HFFc6 (cell line): ENCODE data around the gene PGAP6. TPM values are rescaled to one million over a fixed set of nuclear protein-coding genes. Genes with fewer than 3 reads are reported as not detected.

Experiments used
- DNase-seq: peaks from one replicate; pipeline ENCODE4 v3.0.0-alpha.2; 2018
- H3K27ac Mint-ChIP-seq: 2 replicates; pipeline ENCODE4 v1.8.0; 2020; ENCODE audit warnings: mild to moderate bottlenecking, mixed read lengths
- H3K27me3 Mint-ChIP-seq: 2 replicates; pipeline ENCODE4 v1.8.0; 2021; ENCODE audit warnings: mild to moderate bottlenecking, moderate library complexity, mixed read lengths; ENCODE audit not compliant: insufficient read depth
- H3K36me3 Mint-ChIP-seq: 2 replicates; pipeline ENCODE4 v1.8.0; 2021; ENCODE audit warnings: low read depth, mixed read lengths
- H3K4me1 Mint-ChIP-seq: 2 replicates; pipeline ENCODE4 v1.8.0; 2020; ENCODE audit warnings: low read depth, mixed read lengths
- H3K4me3 Mint-ChIP-seq: 2 replicates; pipeline ENCODE4 v1.8.0; 2020; ENCODE audit warnings: mild to moderate bottlenecking, moderate library complexity, mixed read lengths
- H3K9me3 Mint-ChIP-seq: 2 replicates; pipeline ENCODE4 v1.8.0; 2020; ENCODE audit warnings: mild to moderate bottlenecking, mixed read lengths
- CTCF ChIP-seq: fragments of 200-600 bp; sonication (generic); IDR thresholded peaks from 2 replicates; pipeline ENCODE4 v1.5.0; 2021; ENCODE audit warnings: antibody characterized with exemption, mild to moderate bottlenecking
- total RNA-seq, 6 experiments: library from RNA; stranded (reverse); fragmentation: NEBNext Ultra II Directional; extraction: Animal tissue kit (Norgen Biotek cat#: 25700); gene quantifications; 2 replicates in 1 of 6; 3 replicates in 5 of 6; pipeline ENCODE4 v1.2.3, GENCODE V29; 2021

PGAP6 gene
- total RNA-seq, 6 experiments from 2014 or later, result 50.6 to 69.7 (median 59.7) TPM

GRCh38 chr16:371515-372301 is 10.1 kb downstream of the PGAP6 start:
- TF ChIP-seq CTCF, result no peak
- no peak overlapping the region for H3K27ac Mint-ChIP-seq

GRCh38 chr16:370979-371514 is 10.7 kb downstream of the PGAP6 start:
- TF ChIP-seq CTCF, result no peak
- Mint-ChIP-seq H3K27ac (peak overlapping the region; percentile 57), H3K9me3 (no peaks in the 10 kb centered on the region), H3K27me3 (peaks cover 3% of the 10 kb centered on the region; the same call in 1 of the 2 replicates), H3K4me3 (peak overlapping the region; percentile 86), H3K36me3 (0 out of 2 replicates have a peak, but pooled peaks cover 7% of the 10 kb centered on the region), H3K4me1 (peaks cover 14% of the 10 kb centered on the region)
- no peak for DNase-seq

More at GRCh38 chr16:371515-372301, 10.1 kb downstream of the PGAP6 start:
- DNase-seq, result no peak
- Mint-ChIP-seq H3K4me3 (no peak overlapping the region), H3K36me3 (0 out of 2 replicates have a peak, but pooled peaks cover 6% of the 10 kb centered on the region), H3K27me3 (peaks cover 3% of the 10 kb centered on the region; the same call in 1 of the 2 replicates), H3K4me1 (peaks cover 14% of the 10 kb centered on the region), H3K9me3 (no peaks in the 10 kb centered on the region)

GRCh38 chr16:370443-370842 is 11.3 kb downstream of the PGAP6 start, which contains the start of gene MRPL28:
Gene MRPL28 (minus strand): TSS chr16:370538. CDS start chr16:370218, 320 bp downstream.
- 0 out of 2 replicates have a peak, but pooled peaks cover 7% of the 10 kb centered on the region for H3K36me3 Mint-ChIP-seq
- peak within 1 kb of the TSS; percentile 57 for H3K27ac Mint-ChIP-seq
- H3K4me3 Mint-ChIP-seq, result peak within 1 kb of the TSS; percentile 86
- peaks cover 14% of the 10 kb centered on the region for H3K4me1 Mint-ChIP-seq
- peak; percentile 89 for DNase-seq
- H3K9me3 Mint-ChIP-seq, result no peaks in the 10 kb centered on the region
- H3K27me3 Mint-ChIP-seq, result peaks cover 3% of the 10 kb centered on the region
- TF ChIP-seq CTCF, result no peak

GRCh38 chr16:369866-370436 is 11.8 kb downstream of the PGAP6 start:
- Mint-ChIP-seq H3K36me3 (0 out of 2 replicates have a peak, but pooled peaks cover 7% of the 10 kb centered on the region), H3K9me3 (no peaks in the 10 kb centered on the region), H3K27ac (peak overlapping the region; percentile 57; the same call in 1 of the 2 replicates), H3K4me1 (peaks cover 14% of the 10 kb centered on the region), H3K4me3 (peak overlapping the region; percentile 86), H3K27me3 (peaks cover 3% of the 10 kb centered on the region)
- no peak for TF ChIP-seq CTCF
- DNase-seq, result no peak

- 0 out of 2 replicates have a peak, but pooled peaks cover 7% of the 10 kb centered on the region for H3K36me3 Mint-ChIP-seq
- peak overlapping the region; percentile 84 for H3K4me3 Mint-ChIP-seq
- peaks cover 3% of the 10 kb centered on the region for H3K27me3 Mint-ChIP-seq
- no peak for TF ChIP-seq CTCF
- H3K4me1 Mint-ChIP-seq, result peaks cover 14% of the 10 kb centered on the region
- no peaks in the 10 kb centered on the region for H3K9me3 Mint-ChIP-seq
- no peak overlapping the region for H3K27ac Mint-ChIP-seq
- DNase-seq, result no peak
Observed at GRCh38 chr16:369275-369865, 12.4 kb downstream of the PGAP6 start.
